Suprapubic skin (tissue), 4 donors: ENCODE results near the gene NDUFC2. TPM values are rescaled to one million over a fixed set of nuclear protein-coding genes. Genes with fewer than 3 reads are reported as not detected.

Experiments
- DNase-seq, 2 donors: peaks; one replicate each; pipeline ENCODE4 v3.0.0-alpha.2; 2019; ENCODE audit warnings: low spot score in 2 of 2
- H3K27ac ChIP-seq: fragments of 200-600 bp; sonication (generic); one replicate; pipeline ENCODE4 v1.5.1; 2019
- H3K27me3 ChIP-seq: fragments of 200-600 bp; sonication (generic); one replicate; pipeline ENCODE4 v1.5.1; 2019
- H3K36me3 ChIP-seq: fragments of 200-600 bp; sonication (generic); one replicate; pipeline ENCODE4 v1.5.1; 2019
- H3K4me1 ChIP-seq: fragments of 200-600 bp; sonication (generic); one replicate; pipeline ENCODE4 v1.5.1; 2019
- H3K4me3 ChIP-seq: fragments of 200-600 bp; sonication (generic); one replicate; pipeline ENCODE4 v1.5.1; 2019; ENCODE audit warnings: mild to moderate bottlenecking
- H3K9me3 ChIP-seq: fragments of 200-600 bp; sonication (generic); one replicate; pipeline ENCODE4 v1.5.1; 2019
- CTCF ChIP-seq, 2 donors: fragments of 200-600 bp in 1 of 2; fragments of 450-650 bp in 1 of 2; sonication (generic) in 1 of 2; IDR thresholded peaks; one replicate each; pipeline ENCODE4 v1.5.1; 2016 to 2019; ENCODE audit warnings: antibody characterized with exemption in 2 of 2, mild to moderate bottlenecking in 1 of 2, moderate library complexity in 1 of 2
- EP300 ChIP-seq: sonication (generic); formaldehyde crosslinking; IDR thresholded peaks from one replicate; pipeline ENCODE4 v1.6.1; 2017; ENCODE audit warnings: antibody characterized with exemption
- POLR2A ChIP-seq, 2 donors: fragments of 450-650 bp; IDR thresholded peaks; one replicate each; pipeline ENCODE4 v1.6.1; 2017; ENCODE audit warnings: antibody characterized with exemption in 2 of 2, mild to moderate bottlenecking in 2 of 2, moderate library complexity in 2 of 2
- POLR2AphosphoS5 ChIP-seq, 3 donors: sonication (generic); formaldehyde crosslinking; IDR thresholded peaks; one replicate each; pipeline ENCODE4 v1.6.1; 2017; ENCODE audit warnings: antibody characterized with exemption in 3 of 3
- WGBS: methylation state at CpG from one replicate; pipeline ENCODE4 v1.1.5; 2018; 5-methylcytosine and 5-hydroxymethylcytosine counted together
- total RNA-seq, 4 donors: library from RNA; depleted of rRNA; stranded (reverse); fragments of >200 nt; gene quantifications; one replicate each; pipeline ENCODE4 v1.1.0, GENCODE V29; 2016

Gene NDUFC2
- total RNA-seq, 4 donors from 2014 or later = 100 to 161 (median 115) TPM

- 89% methylated on average over 8 of the region's 8 CpGs for WGBS
- H3K27ac ChIP-seq = no peak overlapping the region
- no peak for DNase-seq
- H3K36me3 ChIP-seq = no peaks in the 10 kb centered on the region
- no peak overlapping the region for H3K4me3 ChIP-seq
- no peaks in the 10 kb centered on the region for H3K27me3 ChIP-seq
- peaks cover 23% of the 10 kb centered on the region for H3K4me1 ChIP-seq
- no peaks in the 10 kb centered on the region for H3K9me3 ChIP-seq
- TF ChIP-seq POLR2A (IDR thresholded peaks at IDR 0.05) (no peak), EP300 (no peak), POLR2AphosphoS5 (IDR thresholded peaks at IDR 0.05) (no peak), CTCF (IDR thresholded peaks at IDR 0.05) (no peak)
Observed at GRCh38 chr11:78082146-78082545, 2.5 kb upstream of the NDUFC2 start.

DNA sequence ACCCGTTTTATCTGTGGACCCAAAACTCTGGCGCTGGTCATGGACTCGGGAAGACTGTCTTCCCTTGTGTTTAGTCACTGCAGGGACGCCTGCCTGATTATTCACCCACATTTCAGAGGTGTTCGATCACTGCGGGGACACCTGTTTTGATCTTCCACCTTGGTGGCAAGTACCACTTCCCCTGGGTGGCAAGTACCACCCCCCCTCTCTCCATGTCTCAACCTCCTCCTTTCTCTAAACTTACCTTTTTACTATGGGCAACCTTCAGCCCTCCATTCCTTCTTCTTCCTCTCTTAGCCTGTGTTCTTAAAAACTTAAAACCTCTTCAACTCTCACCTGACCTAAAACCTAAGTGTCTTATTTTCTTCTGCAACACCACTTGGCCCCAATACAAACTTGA is 1.9 kb upstream of the NDUFC2 start:
- Histone ChIP-seq H3K4me3 (no peak overlapping the region), H3K27me3 (no peaks in the 10 kb centered on the region), H3K27ac (no peak overlapping the region), H3K9me3 (no peaks in the 10 kb centered on the region), H3K4me1 (peaks cover 28% of the 10 kb centered on the region), H3K36me3 (no peaks in the 10 kb centered on the region)
- WGBS = 89% methylated on average over 6 of the region's 6 CpGs
- TF ChIP-seq EP300 = no peak
- no peak for TF ChIP-seq CTCF (IDR thresholded peaks at IDR 0.05)
- TF ChIP-seq POLR2AphosphoS5 (IDR thresholded peaks at IDR 0.05) = no peak
- TF ChIP-seq POLR2A (IDR thresholded peaks at IDR 0.05) = no peak
- no peak for DNase-seq

DNA sequence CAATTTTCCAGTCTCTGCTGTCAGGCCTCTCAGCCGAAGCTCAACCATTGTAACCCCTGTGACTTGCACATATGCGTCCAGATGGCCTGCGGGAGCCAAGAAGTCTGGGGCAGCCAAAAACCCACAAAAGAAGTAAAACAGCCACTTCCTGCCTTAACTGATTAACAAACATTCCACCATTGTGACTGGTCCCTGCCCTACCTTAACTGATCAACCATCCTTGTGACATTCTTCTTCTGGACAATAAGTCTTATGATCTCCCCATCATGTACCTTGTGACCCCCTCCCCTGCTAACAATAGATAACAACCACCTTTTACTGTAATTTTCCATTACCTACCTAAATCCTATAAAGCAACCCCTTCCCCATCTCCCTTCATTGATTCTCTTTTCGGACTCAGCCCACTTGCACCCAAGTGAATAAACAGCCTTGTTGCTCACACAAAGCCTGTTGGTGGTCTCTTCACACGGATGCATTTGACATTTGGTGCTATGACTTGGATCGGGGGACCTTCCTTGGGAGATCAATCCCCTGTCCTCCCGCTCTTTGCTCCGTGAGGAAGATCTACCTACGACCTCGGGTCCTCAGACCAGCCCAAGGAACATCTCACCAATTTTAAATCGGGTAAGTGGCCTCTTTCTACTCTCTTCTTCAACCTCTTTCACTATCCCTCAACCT is 1.3 kb upstream of the NDUFC2 start:
- H3K27me3 ChIP-seq = no peaks in the 10 kb centered on the region
- 90% methylated on average over 11 of the region's 11 CpGs for WGBS
- no peaks in the 10 kb centered on the region for H3K9me3 ChIP-seq
- no peaks in the 10 kb centered on the region for H3K36me3 ChIP-seq
- no peak overlapping the region for H3K4me3 ChIP-seq
- no peak for DNase-seq
- H3K4me1 ChIP-seq = peaks cover 32% of the 10 kb centered on the region
- TF ChIP-seq EP300 = no peak
- no peak for TF ChIP-seq POLR2AphosphoS5 (IDR thresholded peaks at IDR 0.05)
- TF ChIP-seq POLR2A (IDR thresholded peaks at IDR 0.05) = no peak
- no peak for TF ChIP-seq CTCF (IDR thresholded peaks at IDR 0.05)
- H3K27ac ChIP-seq = no peak overlapping the region

GRCh38 chr11:78080084-78080817 is 589 bp upstream of the NDUFC2 start:
- TF ChIP-seq POLR2AphosphoS5 (IDR thresholded peaks at IDR 0.05) (no peak), EP300 (no peak), POLR2A (IDR thresholded peaks at IDR 0.05) (no peak), CTCF (IDR thresholded peaks at IDR 0.05) (no peak)
- no peaks in the 10 kb centered on the region for H3K36me3 ChIP-seq
- no peaks in the 10 kb centered on the region for H3K9me3 ChIP-seq
- DNase-seq = no peak
- no peaks in the 10 kb centered on the region for H3K27me3 ChIP-seq
- peak overlapping the region; percentile 95 for H3K4me3 ChIP-seq
- 57% methylated on average over 23 of the region's 23 CpGs for WGBS
- peak overlapping the region; percentile 88 for H3K27ac ChIP-seq
- peaks cover 38% of the 10 kb centered on the region for H3K4me1 ChIP-seq
